Brain microvascular endothelial cell (primary cell): ENCODE measurements around the gene SMOC2.
"Not testable (repeated sequence)": the region's sequence is repeated elsewhere in the genome, so short reads cannot be mapped to it uniquely, and the experiment has no call there.

ENCODE experiments used
- DNase-seq: peaks from one replicate; pipeline ENCODE4 v3.0.0-alpha.2; 2020
- H3K27ac ChIP-seq: fragments of 250-450 bp; sonication (Bioruptor Pico); 2 replicates; pipeline ENCODE4 v1.5.1; 2020; ENCODE audit warnings: mild to moderate bottlenecking, moderate library complexity
- H3K27me3 ChIP-seq: fragments of 250-450 bp; sonication (Bioruptor Pico); replicated peaks from 2 replicates; pipeline ENCODE4 v1.5.1; 2020; ENCODE audit warnings: mild to moderate bottlenecking
- H3K36me3 ChIP-seq: fragments of 250-450 bp; sonication (Bioruptor Pico); replicated peaks from 2 replicates; pipeline ENCODE4 v1.5.1; 2020; ENCODE audit warnings: mild to moderate bottlenecking
- H3K4me3 ChIP-seq: 2 replicates; pipeline ENCODE4 v1.5.1; 2011; ENCODE audit warnings: low read depth, mild to moderate bottlenecking, control low read depth, low read length, moderate library complexity
- in situ Hi-C: cut with HindIII; loops from 2 replicates; pipeline ENCODE4 v1.10.0; 2017; ENCODE audit warnings: low sequenced_read_pairs, low pct_ligation_motif_present
- TF ChIP-seq, protein P1 (sequence below): IDR thresholded peaks from 2 replicates; pipeline ENCODE4 v1.5.1; 2011; ENCODE audit warnings: low read depth, mild to moderate bottlenecking, moderate library complexity, low read length, control low read depth, inconsistent platforms; ENCODE audit errors: missing control alignments

The SMOC2 gene

GRCh38 chr6:168686831-168687730 lies 246.1 kb downstream of the SMOC2 start:
- no peak overlapping the region for H3K27ac ChIP-seq
- H3K36me3 ChIP-seq: no peaks in the 10 kb centered on the region
- TF ChIP-seq, protein P1, sequence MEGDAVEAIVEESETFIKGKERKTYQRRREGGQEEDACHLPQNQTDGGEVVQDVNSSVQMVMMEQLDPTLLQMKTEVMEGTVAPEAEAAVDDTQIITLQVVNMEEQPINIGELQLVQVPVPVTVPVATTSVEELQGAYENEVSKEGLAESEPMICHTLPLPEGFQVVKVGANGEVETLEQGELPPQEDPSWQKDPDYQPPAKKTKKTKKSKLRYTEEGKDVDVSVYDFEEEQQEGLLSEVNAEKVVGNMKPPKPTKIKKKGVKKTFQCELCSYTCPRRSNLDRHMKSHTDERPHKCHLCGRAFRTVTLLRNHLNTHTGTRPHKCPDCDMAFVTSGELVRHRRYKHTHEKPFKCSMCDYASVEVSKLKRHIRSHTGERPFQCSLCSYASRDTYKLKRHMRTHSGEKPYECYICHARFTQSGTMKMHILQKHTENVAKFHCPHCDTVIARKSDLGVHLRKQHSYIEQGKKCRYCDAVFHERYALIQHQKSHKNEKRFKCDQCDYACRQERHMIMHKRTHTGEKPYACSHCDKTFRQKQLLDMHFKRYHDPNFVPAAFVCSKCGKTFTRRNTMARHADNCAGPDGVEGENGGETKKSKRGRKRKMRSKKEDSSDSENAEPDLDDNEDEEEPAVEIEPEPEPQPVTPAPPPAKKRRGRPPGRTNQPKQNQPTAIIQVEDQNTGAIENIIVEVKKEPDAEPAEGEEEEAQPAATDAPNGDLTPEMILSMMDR: no peak
- no peak overlapping the region for H3K4me3 ChIP-seq
- in situ Hi-C loops: no loop called here
- no peak for DNase-seq
- H3K27me3 ChIP-seq: no peaks in the 10 kb centered on the region

GRCh38 chr6:168690271-168690670 lies 249.3 kb downstream of the SMOC2 start:
- no peaks in the 10 kb centered on the region for H3K27me3 ChIP-seq
- DNase-seq: no peak
- no peak overlapping the region for H3K27ac ChIP-seq
- no peaks in the 10 kb centered on the region for H3K36me3 ChIP-seq
- in situ Hi-C loops: no loop called here
- H3K4me3 ChIP-seq: no peak overlapping the region
- TF ChIP-seq, protein P1: no peak

- TF ChIP-seq, protein P1: no peak
- Histone ChIP-seq H3K4me3 (no peak overlapping the region), H3K36me3 (no peaks in the 10 kb centered on the region), H3K27me3 (no peaks in the 10 kb centered on the region), H3K27ac (no peak overlapping the region)
- DNase-seq: no peak
- in situ Hi-C loops: no loop called here
Observed at GRCh38 chr6:168691774-168692173, 250.8 kb downstream of the SMOC2 start.

DNA sequence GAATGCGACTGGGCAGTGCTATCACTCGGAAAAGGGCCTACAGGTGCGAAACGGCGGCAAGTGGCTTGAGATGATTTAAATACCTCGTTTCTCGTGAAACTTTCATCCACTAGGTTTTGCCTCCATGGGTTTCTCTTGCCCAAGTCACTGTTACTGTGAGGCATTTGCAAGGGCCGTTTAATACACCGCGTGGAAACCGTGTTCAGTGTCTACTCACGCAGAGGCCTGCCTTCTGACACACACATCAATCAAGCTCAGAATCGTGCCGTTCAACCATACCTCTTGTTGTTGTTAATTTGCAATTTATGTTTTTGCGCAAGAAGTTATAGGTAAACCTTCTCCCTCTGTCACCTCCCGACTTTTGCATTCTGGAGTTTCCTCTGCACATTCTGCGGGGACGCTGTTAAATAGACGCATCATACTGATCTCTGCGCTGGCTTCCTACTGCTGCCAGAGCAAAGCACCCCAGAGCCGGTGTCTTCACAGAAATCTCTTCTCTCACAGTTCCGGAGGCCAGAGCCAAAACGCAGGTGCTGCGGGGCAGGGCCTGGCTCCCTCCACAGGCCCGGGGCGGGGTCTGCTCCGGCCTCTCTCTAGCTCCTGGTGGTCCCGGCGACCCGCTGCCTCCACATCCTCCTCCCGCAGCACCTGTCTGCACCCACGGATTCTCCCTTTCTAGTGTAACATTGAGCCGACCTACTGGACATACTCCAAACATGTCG lies 251.4 kb downstream of the SMOC2 start:
- no peaks in the 10 kb centered on the region for H3K36me3 ChIP-seq
- no peak overlapping the region for H3K27ac ChIP-seq
- in situ Hi-C loops: no loop called here

DNA sequence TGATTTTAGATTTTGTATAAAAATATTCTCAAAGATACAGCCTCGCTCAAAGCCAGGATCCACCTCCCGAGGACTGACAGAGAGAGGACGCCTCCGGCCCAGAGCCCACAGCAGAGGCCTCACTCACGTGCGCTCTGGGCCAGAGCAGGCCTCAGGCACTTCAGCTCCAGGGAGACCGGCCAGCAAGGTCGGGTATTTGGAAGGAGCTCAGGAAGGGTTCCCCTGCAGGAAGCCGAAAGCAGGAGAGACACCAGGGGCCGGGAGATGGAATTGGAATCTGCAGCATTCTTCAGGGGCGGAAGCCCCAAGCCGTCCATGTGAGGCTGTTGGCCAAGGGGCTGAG lies 251.9 kb downstream of the SMOC2 start:
- H3K27me3 ChIP-seq, DNase-seq, H3K27ac ChIP-seq, H3K36me3 ChIP-seq, in situ Hi-C loops, H3K4me3 ChIP-seq: not testable (repeated sequence)

More for the DNA sequence above, 251.4 kb downstream of the SMOC2 start:
- DNase-seq: no peak
- TF ChIP-seq, protein P1: no peak
- H3K27me3 ChIP-seq: no peaks in the 10 kb centered on the region
- no peak overlapping the region for H3K4me3 ChIP-seq

DNA sequence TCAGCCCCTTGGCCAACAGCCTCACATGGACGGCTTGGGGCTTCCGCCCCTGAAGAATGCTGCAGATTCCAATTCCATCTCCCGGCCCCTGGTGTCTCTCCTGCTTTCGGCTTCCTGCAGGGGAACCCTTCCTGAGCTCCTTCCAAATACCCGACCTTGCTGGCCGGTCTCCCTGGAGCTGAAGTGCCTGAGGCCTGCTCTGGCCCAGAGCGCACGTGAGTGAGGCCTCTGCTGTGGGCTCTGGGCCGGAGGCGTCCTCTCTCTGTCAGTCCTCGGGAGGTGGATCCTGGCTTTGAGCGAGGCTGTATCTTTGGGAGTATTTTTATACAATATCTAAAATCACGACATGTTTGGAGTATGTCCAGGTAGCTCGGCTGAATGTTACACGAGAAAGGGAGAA lies 253.8 kb downstream of the SMOC2 start:
- H3K4me3 ChIP-seq, in situ Hi-C loops: not testable (repeated sequence)

More for the DNA sequence above, 253.8 kb downstream of the SMOC2 start:
- not testable (repeated sequence) for H3K36me3 ChIP-seq, H3K27me3 ChIP-seq, DNase-seq, H3K27ac ChIP-seq
